Right renal pelvis (tissue), 4 donors: ENCODE data around the gene TMEM174. TPM values are rescaled to one million over a fixed set of nuclear protein-coding genes. Genes with fewer than 3 reads are reported as not detected.
"Not testable (repeated sequence)": the region's sequence is repeated elsewhere in the genome, so short reads cannot be mapped to it uniquely, and the experiment has no call there.

ENCODE experiments used
- DNase-seq, 4 donors: peaks; one replicate each; pipeline ENCODE4 v3.0.0-alpha.2; 2013; ENCODE audit warnings: low read depth in 4 of 4, low spot score in 3 of 4, missing footprints in 1 of 4
- polyA plus RNA-seq, 4 donors: library from polyadenylated mRNA; unstranded; fragments of 120-200 nt; gene quantifications; one replicate each; pipeline ENCODE4 v1.2.1, GENCODE V29; 2013; ENCODE audit not compliant: insufficient read length in 4 of 4

The TMEM174 gene
- polyA plus RNA-seq, 4 donors = 16.0 to 27.8 (median 22.2) TPM

GRCh38 chr5:73215891-73216610, 43.1 kb downstream of the TMEM174 start:
- DNase-seq = peak; percentile 72 to 82 (median 79)

- DNase-seq = no peak
Observed at GRCh38 chr5:73218552-73219171, 45.7 kb downstream of the TMEM174 start.

- DNase-seq = not testable (repeated sequence)
Observed at GRCh38 chr5:73219336-73219735, 46.3 kb downstream of the TMEM174 start.

GRCh38 chr5:73221161-73221560, 48.2 kb downstream of the TMEM174 start:
- no peak for DNase-seq

GRCh38 chr5:73221726-73222125, 48.7 kb downstream of the TMEM174 start:
- DNase-seq = no peak

- no peak for DNase-seq
Observed at GRCh38 chr5:73222173-73222572, 49.2 kb downstream of the TMEM174 start.

Other genes starting within 250 kb of the TMEM174 start
- 10 to 100 TPM; 27.7 to 38.1 (median 35.7) TPM for gene FCHO2, start 217.2 kb upstream of the TMEM174 start, polyA plus RNA-seq
- gene TMEM171, start 52.6 kb upstream of the TMEM174 start, polyA plus RNA-seq = 1 to 10 TPM; 4.9 to 6.3 (median 6.0) TPM